Stimulated activated CD4-positive, alpha-beta T cell treated with anti-CD3 and anti-CD28 coated beads, Interleukin-4, amount 100 ng/mL, for 48 hours (primary cell): ENCODE results near the gene NLRP9.
"Not testable (repeated sequence)": the region's sequence is repeated elsewhere in the genome, so short reads cannot be mapped to it uniquely, and the experiment has no call there.

ENCODE experiments used
- DNase-seq, 2 donors: peaks; one replicate each; pipeline ENCODE4 v3.0.0-alpha.2; 2020; ENCODE audit warnings: low read depth in 2 of 2

NLRP9 gene

DNA sequence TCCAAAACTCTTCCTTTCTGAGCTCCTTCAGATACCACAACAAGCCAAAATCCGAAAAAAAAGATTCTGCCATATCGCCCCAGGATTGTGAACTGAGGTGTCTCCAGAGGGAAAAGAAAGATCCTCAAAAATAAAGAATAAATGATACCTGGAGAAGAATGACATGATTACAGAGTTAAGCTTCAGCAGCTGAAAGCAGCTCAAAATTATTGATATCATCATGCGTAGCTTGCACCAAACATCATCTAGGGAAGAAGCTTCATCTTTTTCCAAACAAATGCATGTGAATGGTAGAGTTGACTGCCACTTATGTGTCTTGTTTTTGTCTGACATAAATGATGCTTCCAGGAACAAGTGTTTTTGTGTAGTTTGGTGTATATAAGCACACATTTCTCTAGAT is at the start of gene NLRP9:
Gene NLRP9 (minus strand): TSS at position 101 of the 400 bp plus-strand sequence. CDS start 28 bp downstream, at position 73.
- DNase-seq: no peak

DNA sequence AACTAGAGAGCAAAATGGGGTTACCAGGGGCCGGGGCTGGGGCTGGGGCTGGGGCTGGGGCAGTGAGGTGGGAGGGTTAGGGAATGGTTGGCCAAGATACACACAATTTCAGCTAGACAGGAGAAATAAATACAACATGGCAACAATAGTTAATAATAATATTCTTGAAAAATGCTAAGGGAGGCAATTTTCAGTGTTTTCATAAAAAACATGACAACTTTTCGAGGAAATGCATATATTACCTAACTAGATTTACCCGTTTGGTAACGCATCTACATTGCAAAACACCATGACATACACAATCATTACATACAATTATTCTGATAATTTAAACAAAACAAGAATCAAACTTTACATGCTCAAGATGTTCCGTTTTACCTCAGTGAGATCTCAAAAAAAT is 42.9 kb upstream of the NLRP9 start:
- DNase-seq: no peak

DNA sequence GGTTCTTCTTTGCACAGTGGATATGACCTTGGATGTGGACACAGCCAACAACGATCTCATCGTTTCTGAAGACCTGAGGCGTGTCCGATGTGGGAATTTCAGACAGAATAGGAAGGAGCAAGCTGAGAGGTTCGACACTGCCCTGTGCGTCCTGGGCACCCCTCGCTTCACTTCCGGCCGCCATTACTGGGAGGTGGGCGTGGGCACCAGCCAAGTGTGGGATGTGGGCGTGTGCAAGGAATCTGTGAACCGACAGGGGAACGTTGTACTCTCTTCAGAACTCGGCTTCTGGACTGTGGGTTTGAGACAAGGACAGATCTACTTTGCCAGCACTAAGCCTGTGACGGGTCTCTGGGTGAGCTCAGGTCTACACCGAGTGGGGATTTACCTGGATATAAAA is 40.1 kb upstream of the NLRP9 start:
- no peak for DNase-seq

DNA sequence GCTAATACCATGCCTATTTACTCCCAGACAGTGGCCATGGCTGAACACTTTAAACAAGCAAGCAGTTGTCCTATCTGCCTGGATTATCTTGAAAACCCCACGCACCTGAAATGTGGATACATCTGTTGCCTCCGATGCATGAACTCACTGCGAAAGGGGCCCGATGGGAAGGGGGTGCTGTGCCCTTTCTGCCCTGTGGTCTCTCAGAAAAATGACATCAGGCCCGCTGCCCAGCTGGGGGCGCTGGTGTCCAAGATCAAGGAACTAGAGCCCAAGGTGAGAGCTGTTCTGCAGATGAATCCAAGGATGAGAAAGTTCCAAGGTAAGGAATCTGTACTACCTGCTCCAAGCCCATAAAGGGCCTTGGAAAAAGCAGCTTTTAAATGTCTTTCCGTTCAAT is 39.3 kb upstream of the NLRP9 start:
- peak in 1 of 2 donors; percentile 2 for DNase-seq

DNA sequence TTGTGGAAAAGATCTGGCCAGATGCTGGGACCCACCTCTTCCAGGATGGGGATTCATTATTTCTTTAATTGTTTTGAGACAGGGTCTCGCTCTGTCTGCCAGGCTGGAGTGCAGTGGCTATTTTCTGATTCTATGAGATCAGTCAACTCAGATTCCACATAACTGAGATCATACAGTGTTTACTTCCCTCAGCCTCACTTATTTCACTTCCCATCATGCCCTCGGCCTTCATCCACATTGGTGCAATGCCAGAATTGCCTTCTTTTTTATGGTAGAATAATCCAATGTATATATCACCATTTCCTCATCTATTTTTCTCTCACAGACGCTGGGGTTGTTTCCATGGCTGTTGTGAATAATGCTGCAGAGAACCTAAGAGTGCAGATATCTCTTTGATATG is 31.4 kb upstream of the NLRP9 start:
- DNase-seq: not testable (repeated sequence)

DNA sequence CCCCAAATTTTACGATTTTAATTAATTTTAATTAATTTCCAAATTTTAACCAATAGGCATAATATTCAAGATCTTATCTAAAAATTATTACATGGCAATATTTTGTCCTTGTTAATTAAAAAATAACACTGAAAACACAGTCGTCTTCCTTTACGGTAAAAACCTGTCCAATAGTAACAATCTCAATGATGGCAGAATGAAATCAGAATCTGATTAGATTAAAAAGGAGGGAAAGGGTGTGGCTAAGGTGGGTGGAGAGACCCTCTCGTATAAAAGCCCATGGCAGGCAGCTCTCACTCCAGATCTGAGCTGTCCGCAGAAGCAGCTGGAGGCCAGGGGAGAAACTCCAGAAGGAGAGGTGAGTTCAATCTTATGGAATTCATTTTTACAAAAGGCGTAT is 30.6 kb upstream of the NLRP9 start, which contains the start of gene RFPL4AL1:
Gene RFPL4AL1 (plus strand): TSS at position 301 of the 400 bp plus-strand sequence. CDS start 2,687 bp downstream, outside the sequence.
- DNase-seq: not testable (repeated sequence)

DNA sequence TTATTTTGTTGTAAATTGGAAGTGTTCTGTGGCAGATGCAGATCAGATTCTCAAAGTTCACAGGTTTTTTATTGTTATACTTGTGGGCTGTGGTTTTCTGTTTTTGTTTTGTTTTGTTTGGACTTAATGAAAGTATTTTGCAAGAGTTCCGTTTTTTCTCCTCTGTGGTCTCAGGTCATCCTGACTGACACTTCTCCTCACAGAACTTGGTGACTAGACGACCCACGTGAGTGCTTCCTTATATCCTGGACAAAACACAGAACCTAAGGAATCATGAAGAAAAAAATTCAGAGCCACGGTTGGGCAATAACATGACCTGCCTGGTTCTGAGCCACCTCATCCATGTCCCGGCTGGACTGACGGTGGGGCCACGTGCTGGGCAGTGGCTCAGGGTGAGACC is 28.3 kb upstream of the NLRP9 start:
- DNase-seq: no peak

DNA sequence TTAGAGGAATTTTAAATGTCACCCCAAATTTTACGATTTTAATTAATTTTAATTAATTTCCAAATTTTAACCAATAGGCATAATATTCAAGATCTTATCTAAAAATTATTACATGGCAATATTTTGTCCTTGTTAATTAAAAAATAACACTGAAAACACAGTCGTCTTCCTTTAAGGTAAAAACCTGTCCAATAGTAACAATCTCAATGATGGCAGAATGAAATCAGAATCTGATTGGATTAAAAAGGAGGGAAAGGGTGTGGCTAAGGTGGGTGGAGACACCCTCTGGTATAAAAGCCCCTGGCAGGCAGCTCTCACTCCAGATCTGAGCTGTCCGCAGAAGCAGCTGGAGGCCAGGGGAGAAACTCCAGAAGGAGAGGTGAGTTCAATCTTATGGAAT is 20.6 kb upstream of the NLRP9 start, which contains the start of gene RFPL4A:
Gene RFPL4A (plus strand): TSS at position 301 of the 400 bp plus-strand sequence. CDS start 2,704 bp downstream, outside the sequence.
- DNase-seq: not testable (repeated sequence)

DNA sequence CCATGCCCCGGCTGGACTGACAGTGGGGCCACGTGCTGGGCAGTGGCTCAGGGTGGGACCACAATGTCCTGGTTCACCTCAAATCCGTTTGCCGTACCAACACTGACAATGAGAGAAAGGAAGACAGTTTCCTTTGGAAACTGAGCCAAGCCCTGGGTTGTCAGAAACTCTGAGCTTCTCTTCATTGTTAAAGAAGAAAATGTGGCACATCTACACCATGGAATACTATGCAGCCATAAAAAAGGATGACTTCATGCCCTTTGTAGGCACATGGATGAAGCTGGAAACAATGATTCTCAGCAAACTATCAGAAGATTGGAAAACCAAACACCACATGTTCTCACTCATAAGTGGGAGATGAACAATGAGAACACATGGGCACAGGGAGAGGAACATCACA is 18.6 kb upstream of the NLRP9 start:
- DNase-seq: not testable (repeated sequence)

DNA sequence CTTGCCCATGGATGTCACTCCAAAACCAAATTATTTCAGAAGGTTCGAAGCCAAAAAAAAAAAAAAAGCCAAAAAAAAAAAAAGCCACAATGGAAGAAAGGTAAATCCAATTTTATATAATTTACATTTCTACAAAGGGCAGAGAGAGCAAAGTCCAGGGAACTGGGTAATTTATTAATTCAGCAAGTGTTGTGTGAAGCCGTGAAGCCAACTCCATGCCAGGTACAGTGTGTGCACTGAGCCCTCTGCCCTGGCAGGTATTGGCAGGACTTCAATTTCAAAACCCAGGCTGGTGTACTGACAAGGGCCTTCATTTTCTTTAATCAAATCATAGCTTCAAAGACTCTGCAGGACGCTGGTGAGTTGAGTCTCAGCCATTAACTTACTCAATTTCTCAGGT is 15.2 kb upstream of the NLRP9 start:
- no peak for DNase-seq

DNA sequence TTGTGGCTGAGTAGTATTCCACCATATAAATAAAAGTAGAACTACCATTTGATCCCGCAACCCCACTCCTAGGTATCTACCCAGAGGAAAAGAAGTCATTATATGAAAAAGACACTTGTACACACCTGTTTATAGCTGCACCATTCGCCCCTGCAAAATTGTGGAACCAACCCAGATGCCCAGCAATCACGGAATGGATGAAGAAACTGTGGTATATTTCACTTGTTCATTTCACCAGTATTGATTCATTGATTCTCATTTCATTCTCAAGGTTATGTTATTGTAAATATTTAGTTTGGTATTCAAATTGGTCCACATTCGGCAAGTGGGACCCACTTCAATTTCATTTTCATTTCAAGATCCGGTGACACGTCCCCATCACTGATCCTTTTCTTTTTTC is 12.5 kb upstream of the NLRP9 start:
- no peak for DNase-seq

DNA sequence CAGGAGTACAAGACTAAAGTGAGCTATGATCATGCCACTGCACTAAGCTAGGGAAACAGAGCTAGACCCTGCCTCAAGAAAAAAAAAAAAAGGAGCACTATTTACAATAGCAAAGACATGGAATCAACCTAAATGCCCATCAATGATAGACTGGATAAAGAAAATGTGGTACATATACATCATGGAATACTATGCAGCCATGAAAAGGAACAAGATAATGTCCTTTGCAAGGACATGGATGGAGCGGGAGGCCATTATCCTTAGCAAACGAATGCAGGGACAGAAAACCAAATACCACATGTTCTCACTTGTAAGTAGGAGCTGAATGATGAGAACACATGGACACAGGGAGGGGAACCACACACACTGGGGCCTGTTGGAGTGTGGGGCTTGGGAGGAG is 7.8 kb downstream of the NLRP9 start:
- DNase-seq: not testable (repeated sequence)

DNA sequence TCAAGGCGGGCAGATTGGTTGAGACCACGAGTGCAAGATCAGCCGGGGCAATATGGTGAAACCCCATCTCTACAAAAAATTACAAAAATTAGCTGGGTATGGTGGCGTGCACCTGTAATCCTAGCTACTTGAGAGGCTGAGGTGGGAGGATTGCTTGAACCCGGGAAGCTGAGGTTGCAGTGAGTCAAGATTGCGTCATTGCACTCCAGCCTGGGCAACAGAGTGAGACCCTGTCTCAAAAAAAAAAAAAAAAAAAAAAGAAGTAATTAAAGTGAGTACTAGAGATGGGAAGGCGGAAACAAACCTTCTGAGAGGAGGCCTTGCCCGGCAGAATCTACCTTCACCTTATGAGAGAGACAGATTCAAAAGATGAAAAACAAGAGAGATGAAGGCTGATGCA is 14.7 kb downstream of the NLRP9 start:
- DNase-seq: no peak

DNA sequence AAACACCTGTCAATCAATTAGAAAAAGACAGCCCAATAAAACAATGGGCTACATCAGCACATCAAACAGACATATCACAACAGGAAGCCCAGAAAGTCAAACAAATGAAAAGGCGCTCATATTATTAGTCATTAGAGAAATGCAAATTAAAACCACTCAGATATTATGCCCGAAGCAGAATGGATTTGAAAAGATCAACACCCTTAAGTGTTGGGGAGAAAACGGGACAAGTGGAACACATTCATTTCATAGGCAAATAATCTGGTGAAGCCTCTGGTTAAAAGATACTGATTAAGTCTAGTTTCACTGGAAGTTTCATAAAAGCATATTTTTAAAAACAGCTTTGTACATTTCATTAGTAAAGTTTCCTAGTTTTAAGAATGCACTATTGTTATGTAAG is 17.4 kb downstream of the NLRP9 start:
- no peak for DNase-seq

DNA sequence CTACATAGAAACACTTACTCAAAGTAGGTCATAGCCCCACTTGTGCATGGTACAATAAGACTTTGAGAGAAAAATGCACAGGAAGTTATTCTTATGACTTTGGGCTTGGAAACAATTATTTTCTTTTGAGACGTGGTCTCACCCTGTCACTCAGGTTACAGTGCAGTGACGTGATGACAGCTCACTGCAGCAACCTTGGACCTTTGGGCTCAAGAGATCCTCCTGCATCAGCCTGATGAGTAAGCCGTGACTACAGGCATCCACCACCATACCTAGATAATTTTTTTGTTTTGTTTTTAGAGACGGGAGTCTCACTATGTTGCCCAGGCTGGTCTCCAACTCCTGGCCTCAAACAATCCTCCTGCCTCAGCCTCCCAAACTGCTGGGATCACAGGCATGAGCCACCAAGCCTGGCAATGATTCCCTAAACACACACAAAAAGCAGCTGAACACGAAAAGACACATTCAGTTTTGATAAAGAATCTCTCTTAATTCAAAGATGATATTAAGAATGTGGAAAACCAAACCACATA is 17.9 kb downstream of the NLRP9 start:
- no peak for DNase-seq

DNA sequence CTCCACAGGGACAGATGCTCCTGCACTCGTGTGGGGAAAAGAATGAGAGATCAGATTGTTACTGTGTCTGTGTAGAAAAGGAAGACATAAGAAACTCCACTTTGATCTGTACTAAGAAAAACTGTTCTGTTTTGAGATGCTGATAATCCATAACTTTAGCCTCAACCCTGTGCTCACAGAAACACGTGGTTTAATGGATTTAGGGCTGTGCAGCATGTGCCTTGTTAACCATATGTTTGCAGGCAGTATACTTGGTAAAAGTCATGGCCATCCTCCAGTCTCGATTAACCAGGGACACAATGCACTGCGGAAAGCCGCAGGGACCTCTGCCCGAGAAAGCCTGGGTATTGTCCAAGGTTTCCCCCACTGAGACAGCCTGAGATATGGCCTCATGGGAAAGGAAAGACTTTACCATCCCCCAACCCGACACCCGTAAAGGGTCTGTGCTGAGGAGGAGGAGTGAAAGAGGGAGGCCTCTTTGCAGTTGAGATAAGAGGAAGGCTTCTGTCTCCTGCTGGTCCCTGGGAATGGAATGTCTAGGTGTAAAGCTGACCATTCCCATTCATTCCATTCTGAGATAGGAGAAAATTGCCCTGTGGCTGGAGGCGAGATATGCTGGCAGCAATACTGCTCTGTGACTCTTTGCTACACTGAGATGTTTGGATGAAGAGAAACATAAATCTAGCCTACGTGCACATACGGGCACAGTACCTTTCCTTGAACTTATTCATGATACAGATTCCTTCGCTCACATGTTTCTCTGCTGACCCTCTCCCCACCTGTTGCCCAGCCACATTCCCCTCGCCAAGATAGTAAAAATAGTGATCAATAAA is 20.1 kb downstream of the NLRP9 start:
- DNase-seq: not testable (repeated sequence)

DNA sequence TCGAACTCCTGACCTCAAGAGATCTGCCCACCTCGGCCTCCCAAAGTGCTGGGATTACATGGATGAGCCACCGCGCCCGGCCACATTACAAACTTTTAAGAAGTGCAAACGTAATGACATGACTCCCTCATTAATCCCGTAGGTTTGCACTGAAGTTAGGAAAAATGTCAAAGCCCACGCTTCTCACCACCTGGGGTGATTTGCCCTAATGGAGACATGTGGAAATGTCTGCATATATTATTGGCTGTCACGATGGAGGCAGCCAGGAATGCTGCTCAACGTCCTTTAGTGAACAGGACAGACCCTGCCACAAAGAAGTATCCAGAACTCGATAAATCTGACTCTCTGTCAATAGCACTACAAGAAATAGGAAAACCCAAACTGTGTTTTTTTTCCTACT is 21.0 kb downstream of the NLRP9 start:
- no peak for DNase-seq

DNA sequence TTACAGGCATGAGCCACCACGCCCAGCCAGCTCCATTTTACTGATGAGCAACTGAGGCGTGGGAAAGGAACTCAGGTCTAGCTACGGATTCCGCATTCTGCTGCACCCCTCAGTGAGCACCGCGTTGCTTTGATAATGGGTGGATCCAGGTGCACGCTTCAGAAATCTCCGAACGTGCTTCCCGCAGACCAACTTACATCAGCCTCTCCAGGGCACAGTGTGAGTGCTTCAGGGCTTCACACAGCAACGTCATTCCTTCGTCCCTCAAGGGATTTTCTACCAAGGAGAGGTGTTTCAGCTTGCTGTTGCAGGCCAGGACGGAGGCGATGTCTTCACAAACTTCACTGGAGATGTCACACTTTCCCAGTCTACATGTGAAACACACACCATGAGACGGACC is 21.7 kb downstream of the NLRP9 start:
- DNase-seq: no peak

DNA sequence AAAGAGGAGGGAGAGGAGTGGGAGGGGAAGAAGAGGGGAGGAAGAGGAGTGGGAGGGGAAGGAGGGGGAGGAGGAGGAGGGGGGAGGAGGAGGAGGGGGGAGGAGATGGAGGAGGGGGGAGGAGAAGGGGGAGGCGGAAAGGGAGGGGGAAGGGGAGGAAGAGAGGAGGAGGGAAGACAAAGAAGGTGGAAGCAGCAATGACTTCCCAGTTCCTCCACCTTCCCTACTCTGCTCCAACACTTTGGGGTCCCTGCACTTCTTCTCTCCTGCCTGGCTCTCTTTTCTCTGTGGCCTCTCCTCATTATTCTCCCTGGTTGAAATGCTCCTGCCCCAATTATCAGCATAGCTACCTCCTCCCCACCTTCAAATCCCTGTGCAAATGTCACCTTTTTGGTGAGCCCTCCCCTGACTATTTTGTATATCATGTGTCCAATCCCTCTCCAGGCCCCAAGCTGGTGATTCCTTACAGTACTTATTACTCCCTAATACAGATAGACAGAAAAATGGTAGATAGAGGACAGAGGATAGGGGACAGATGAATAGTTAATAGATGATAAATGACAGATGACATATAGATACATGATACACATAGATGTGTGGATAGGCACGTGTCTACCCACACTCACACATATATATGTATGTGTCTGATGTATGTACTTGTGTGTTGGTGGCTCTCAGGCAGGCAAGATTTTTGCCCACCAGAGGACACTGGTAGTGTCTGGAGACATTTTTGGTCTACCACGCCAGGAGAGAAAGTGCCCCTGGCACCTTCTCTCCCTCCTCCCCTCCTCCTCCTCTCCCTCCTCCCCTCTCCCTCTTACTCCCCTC is 25.2 kb downstream of the NLRP9 start:
- DNase-seq: no peak

DNA sequence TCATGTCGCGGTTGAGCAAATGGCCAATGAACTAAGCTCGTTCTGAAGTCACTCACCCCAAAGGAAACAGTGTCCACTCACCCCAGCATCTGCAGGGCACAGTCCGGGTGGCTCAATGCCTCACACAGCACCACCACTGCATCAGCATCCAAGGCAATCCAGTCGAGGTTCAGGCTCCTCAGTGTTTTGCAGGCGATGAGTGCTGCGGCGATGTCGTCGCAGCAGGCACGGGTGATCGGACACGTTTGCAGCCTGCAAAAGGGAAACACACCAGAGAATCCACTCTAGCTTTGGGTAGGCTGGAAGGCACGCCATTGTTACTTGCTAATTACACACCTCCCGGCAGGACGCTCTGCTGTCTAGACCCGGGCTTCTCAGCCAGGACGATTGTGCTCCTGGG is 26.5 kb downstream of the NLRP9 start:
- DNase-seq: no peak

DNA sequence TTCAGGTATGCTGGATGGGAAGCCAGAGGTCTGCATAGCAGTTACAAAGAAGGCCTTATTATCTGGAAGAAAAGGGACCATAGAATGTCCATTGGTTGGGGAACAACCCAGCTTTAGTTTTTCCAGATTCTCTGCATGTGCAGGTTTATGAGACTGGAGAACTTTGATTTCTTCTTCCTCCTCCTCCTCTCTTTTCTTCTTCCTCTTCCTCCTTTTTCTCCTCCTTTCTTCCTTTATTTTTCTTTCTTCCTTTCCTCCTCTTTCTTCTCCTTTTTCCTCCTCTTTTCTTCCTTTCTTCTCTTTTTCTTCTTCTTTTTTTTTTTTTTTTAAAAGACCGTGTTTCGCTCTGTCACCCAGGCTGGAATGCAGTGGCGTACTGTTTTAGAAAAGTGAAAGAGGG is 32.2 kb downstream of the NLRP9 start:
- no peak for DNase-seq

DNA sequence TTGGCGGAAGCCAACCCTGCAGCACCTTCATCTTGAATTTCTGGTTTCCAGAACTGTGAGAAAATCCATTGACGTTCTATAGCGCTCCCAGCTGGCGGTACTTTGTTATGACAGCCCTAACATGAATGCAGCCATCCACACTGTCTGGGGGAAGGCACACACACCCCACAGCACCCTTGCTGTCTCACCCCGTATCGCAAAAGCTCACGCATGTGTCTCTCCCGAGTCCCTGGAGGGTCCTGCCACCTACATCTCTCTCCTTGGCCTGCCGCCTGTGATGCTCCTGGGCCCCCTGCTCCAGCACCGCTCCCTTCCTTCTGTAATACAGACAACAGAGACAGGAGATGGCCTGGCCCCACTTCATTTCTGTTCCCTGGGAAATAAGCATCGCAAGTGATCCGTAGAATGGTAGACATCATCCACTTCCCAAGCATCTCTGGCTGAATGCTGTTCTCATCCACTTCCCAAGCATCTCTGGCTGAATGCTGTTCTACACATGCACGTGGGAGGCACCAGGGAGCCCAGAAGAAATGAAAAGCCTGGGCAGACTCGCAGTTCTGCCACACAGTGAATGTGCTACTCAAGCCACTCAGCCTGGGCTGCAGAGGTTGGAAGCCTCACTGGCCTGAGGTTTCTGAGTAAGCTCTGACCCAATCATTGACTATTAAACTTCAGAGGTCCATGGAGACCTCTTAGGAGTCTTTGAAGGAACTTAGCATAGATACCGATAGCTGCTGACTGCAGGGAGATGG is 33.5 kb downstream of the NLRP9 start:
- no peak for DNase-seq
